HG02678 (cell line): ENCODE data around the gene LENG8.
A peak's percentile ranks its signal among the peaks of the same experiment; 100 is the strongest.
"Not testable (repeated sequence)": the region's sequence is repeated elsewhere in the genome, so short reads cannot be mapped to it uniquely, and the experiment has no call there.

ENCODE experiments used
- ATAC-seq: cut with Tn5 transposase; IDR thresholded peaks from one replicate; pipeline ENCODE4 v1.9.1; 2021; ENCODE audit warnings: mild to moderate bottlenecking, moderate library complexity; ENCODE audit not compliant: unreplicated experiment

LENG8 gene

GRCh38 chr19:54460230-54461005, 11.4 kb downstream of the LENG8 start:
- ATAC-seq = no peak

GRCh38 chr19:54461210-54461609, 12.2 kb downstream of the LENG8 start:
- ATAC-seq = no peak

GRCh38 chr19:54461613-54462012, 12.6 kb downstream of the LENG8 start:
- no peak for ATAC-seq

GRCh38 chr19:54462047-54462654, 13.2 kb downstream of the LENG8 start:
- ATAC-seq = no peak

- peak; percentile 15 for ATAC-seq
Observed at GRCh38 chr19:54462655-54463530, 13.9 kb downstream of the LENG8 start.

GRCh38 chr19:54463531-54464043, 14.6 kb downstream of the LENG8 start, which contains the start of gene LENG9:
TSS of gene LENG9 (minus strand) at chr19:54463778. CDS start at chr19:54463526, 252 bp downstream.
- peak; percentile 53 for ATAC-seq

- ATAC-seq = peak; percentile 46
Observed at GRCh38 chr19:54464044-54464629, 15.1 kb downstream of the LENG8 start.

- ATAC-seq = peak; percentile 48
Observed at GRCh38 chr19:54464630-54465425, 15.8 kb downstream of the LENG8 start.

GRCh38 chr19:54465426-54466109, 16.6 kb downstream of the LENG8 start:
- ATAC-seq = no peak

- not testable (repeated sequence) for ATAC-seq
Observed at GRCh38 chr19:54466110-54466480, 17.1 kb downstream of the LENG8 start.

- ATAC-seq = no peak
Observed at GRCh38 chr19:54469496-54469934, 20.5 kb downstream of the LENG8 start.

- ATAC-seq = no peak
Observed at GRCh38 chr19:54470276-54470887, 21.4 kb downstream of the LENG8 start.

- ATAC-seq = no peak
Observed at GRCh38 chr19:54470991-54471782, 22.2 kb downstream of the LENG8 start.

- ATAC-seq = no peak
Observed at GRCh38 chr19:54473071-54473891, 24.3 kb downstream of the LENG8 start, which contains the start of gene CDC42EP5. TSS of gene CDC42EP5 (minus strand) at chr19:54473296. CDS start at chr19:54465547, 7,749 bp downstream.

- no peak for ATAC-seq
Observed at GRCh38 chr19:54473892-54474372, 24.9 kb downstream of the LENG8 start.

- ATAC-seq = no peak
Observed at GRCh38 chr19:54475706-54476105, 26.7 kb downstream of the LENG8 start.

GRCh38 chr19:54477650-54478049, 28.7 kb downstream of the LENG8 start:
- no peak for ATAC-seq
